Mesothelial cell of epicardium (in vitro differentiated cells): ENCODE data around the gene TMOD2. TPM values are rescaled to one million over a fixed set of nuclear protein-coding genes. Genes with fewer than 3 reads are reported as not detected.

ENCODE experiments used
- DNase-seq, 2 experiments: peaks; one replicate each; pipeline ENCODE4 v3.0.0; 2021; ENCODE audit warnings: low spot score in 2 of 2; ENCODE audit not compliant: unreplicated experiment in 2 of 2
- H3K27ac Mint-ChIP-seq: 2 replicates; pipeline ENCODE4 v1.8.0; 2021; ENCODE audit warnings: mixed read lengths
- H3K27me3 Mint-ChIP-seq: 2 replicates; pipeline ENCODE4 v1.8.0; 2021; ENCODE audit warnings: low read depth, mixed read lengths
- H3K36me3 Mint-ChIP-seq: 2 replicates; pipeline ENCODE4 v1.8.0; 2021; ENCODE audit warnings: mixed read lengths
- H3K4me1 Mint-ChIP-seq: 2 replicates; pipeline ENCODE4 v1.8.0; 2021; ENCODE audit warnings: mixed read lengths
- H3K4me3 Mint-ChIP-seq: 2 replicates; pipeline ENCODE4 v1.8.0; 2021; ENCODE audit warnings: mild to moderate bottlenecking, moderate library complexity, mixed read lengths
- H3K9me3 Mint-ChIP-seq: 2 replicates; pipeline ENCODE4 v1.8.0; 2021; ENCODE audit warnings: mixed read lengths
- CTCF ChIP-seq: fragments of 200-600 bp; sonication (generic); IDR thresholded peaks from one replicate; pipeline ENCODE4 v1.5.0; 2021; ENCODE audit warnings: antibody characterized with exemption; ENCODE audit not compliant: unreplicated experiment
- total RNA-seq: library from RNA; stranded (reverse); gene quantifications from 3 replicates; pipeline ENCODE4 v1.2.1, GENCODE V29; 2021

Gene TMOD2
- total RNA-seq, 1 donor from 2014 or later = 10.0 TPM

GRCh38 chr15:51828621-51829375 lies 77.4 kb downstream of the TMOD2 start:
- H3K4me3 Mint-ChIP-seq = peak overlapping the region; percentile 90
- no peak for DNase-seq
- H3K27ac Mint-ChIP-seq = no peak overlapping the region
- no peaks in the 10 kb centered on the region for H3K9me3 Mint-ChIP-seq
- no peaks in the 10 kb centered on the region for H3K27me3 Mint-ChIP-seq
- TF ChIP-seq CTCF = no peak
- peaks cover 14% of the 10 kb centered on the region for H3K4me1 Mint-ChIP-seq
- H3K36me3 Mint-ChIP-seq = no peaks in the 10 kb centered on the region

DNA sequence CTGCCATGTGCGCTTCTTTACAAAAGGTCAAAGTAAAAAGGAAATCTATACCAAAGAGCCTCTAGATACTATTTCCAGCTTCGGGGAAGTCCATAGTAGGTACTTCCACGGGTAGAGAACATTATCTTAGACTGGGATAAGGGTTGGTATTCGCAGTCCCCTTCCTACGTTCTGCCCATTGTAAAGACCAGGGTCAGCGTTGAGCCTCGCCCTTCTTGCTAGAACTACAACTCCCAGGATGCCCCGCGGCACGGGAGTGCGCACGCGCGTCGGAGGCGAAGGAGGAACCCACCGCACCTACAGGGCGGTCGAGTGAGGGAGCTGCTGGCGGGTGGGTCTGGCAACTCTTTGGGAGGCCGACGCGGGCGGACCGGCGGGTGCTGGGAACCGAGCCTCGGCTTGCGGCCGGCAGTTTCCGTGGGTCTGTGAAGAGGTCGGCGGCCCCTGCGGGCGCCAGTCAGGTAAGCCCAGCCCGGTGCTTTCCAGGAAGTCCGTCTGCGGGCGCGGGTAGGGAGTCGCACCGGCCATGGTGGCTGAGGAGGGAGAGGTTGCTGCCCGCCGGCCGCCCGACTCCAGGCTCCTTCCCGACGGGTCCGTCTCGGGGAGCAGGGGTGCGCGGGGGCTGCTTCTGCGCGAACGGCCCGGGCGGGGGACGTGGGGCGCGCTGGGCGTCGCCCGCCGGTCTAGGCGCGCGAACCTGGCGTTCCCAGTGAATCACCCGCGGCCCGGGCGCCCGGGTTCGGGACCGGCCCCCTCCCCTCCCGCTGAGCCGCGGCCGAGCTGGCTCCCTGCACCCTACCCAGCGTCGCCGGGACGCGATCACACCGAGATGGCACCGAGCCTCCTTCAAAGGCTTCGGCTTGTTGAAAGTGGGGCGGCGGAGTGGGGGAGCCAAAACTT lies 78.2 kb downstream of the TMOD2 start, which contains the start of gene TMOD3:
Gene TMOD3, plus strand, starts transcription at position 278 of the 900 bp plus-strand sequence. CDS start 33,232 bp downstream, outside the sequence.
- Mint-ChIP-seq H3K36me3 (no peaks in the 10 kb centered on the region), H3K4me3 (peak within 1 kb of the TSS; percentile 90), H3K4me1 (peaks cover 14% of the 10 kb centered on the region), H3K27ac (peak within 1 kb of the TSS; percentile 97), H3K9me3 (no peaks in the 10 kb centered on the region), H3K27me3 (no peaks in the 10 kb centered on the region)
- no peak for TF ChIP-seq CTCF
- DNase-seq = peak; percentile 89 to 97

- no peak for TF ChIP-seq CTCF
- Mint-ChIP-seq H3K27me3 (no peaks in the 10 kb centered on the region), H3K36me3 (no peaks in the 10 kb centered on the region), H3K4me1 (peaks cover 14% of the 10 kb centered on the region), H3K27ac (peak overlapping the region; percentile 97), H3K9me3 (no peaks in the 10 kb centered on the region), H3K4me3 (peak overlapping the region; percentile 90)
- DNase-seq = no peak
Observed at GRCh38 chr15:51830276-51830806, 78.9 kb downstream of the TMOD2 start.

DNA sequence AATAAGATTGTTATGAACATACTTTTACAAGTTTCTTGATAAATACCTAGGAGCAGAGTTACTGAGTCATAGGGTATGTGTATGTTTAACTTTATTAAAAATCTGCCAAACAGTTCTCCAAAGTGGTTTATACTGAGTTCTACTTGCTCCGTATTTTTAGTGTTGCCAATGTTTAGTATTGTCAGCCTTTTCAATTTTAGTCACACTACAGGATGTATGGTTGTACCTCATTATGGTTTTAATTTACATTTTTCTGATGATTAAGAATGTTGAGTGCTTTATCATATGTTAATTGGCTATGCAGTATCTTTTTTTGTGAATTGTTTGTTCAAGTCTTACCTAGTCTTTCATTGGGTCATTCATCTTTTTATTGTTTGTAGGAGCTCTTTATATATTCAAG lies 82.4 kb downstream of the TMOD2 start:
- H3K4me3 Mint-ChIP-seq = no peak overlapping the region
- H3K36me3 Mint-ChIP-seq = no peaks in the 10 kb centered on the region
- H3K4me1 Mint-ChIP-seq = peaks cover 29% of the 10 kb centered on the region
- H3K27ac Mint-ChIP-seq = no peak overlapping the region
- no peaks in the 10 kb centered on the region for H3K9me3 Mint-ChIP-seq
- no peak for DNase-seq
- H3K27me3 Mint-ChIP-seq = no peaks in the 10 kb centered on the region
- no peak for TF ChIP-seq CTCF

- Mint-ChIP-seq H3K36me3 (no peaks in the 10 kb centered on the region), H3K27me3 (no peaks in the 10 kb centered on the region), H3K4me3 (no peak overlapping the region), H3K27ac (no peak overlapping the region), H3K9me3 (no peaks in the 10 kb centered on the region), H3K4me1 (peaks cover 19% of the 10 kb centered on the region)
- no peak for DNase-seq
- TF ChIP-seq CTCF = no peak
Observed at GRCh38 chr15:51837792-51838251, 86.4 kb downstream of the TMOD2 start.
